ENCODE results near the gene DMWD.
"Not testable (repeated sequence)": the region's sequence is repeated elsewhere in the genome, so short reads cannot be mapped to it uniquely, and the experiment has no call there.

Gene DMWD

DNA sequence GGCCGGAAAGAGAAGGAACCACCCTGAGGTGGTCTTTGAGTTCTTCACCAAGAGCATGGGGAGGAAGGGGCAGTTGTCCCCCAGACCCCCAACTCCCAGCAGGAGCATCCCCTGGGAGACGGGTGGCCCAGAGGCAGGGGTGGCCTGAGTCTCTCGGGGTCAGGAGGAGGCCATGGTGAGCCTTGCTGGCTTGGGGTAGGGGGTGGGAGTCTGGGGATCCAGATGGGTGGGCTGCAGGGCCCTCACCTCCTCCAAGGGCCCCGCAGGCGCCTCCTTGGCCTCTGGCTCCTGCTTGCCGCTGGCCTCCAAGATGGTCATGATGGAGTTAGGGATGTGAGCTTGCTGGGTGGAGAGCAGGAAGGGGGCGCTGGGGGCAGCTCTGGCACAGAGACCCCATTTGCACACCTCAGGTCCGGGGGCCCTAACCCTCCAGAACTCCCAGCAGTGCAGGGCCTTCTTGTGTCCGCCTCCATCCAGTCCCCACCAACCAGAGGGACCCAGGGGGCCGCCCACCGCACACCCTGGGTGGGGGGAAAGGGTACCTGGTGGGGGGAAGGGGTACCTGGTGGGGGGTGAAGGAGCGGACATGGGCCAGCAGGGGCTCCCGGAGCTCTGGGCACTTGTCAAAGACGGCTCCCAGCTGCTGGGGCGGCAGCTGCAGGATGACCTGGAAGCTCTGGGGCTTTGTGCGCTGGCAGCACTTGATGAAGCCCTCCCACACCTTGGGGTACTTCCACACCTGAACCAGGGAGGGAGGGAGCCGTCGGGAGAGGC lies 23.8 kb upstream of the DMWD start:
- DNase-seq = no peak

DNA sequence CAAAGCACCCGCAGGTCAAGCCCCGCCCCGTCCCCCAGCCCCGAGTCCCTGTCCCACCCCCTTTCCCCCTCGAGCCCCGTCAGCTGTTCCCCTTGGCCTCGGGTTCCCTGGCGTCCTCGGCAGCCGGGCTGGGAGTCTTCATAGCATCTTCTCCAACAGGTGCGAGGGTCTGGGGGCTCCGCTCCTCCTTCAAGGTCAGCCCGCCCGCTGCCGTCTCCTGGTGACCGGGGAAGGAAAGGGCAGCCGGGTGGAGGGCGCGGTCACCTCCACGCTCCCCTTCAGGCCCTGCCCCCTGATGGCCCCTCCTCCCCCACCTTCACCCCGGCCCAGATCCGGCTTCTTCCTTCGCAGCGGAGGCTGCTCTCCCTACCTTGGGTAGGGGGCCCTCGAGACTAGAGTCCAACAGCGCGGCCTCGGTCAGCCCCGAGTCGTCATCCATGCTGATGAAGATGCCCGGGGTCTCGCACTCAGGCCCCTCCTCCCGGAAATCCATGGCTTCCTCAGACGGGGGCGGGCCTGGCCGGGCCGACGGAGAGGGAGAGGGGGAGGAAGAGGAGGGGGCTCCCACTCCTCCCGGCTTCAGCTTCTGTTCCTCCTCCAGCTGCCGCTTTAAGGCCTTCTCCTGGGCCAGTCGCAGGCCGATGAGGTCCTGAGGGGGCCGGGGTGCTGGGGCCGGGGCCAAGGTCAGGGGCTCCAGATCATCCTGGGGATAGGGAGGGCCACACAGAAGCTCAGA lies 23.0 kb upstream of the DMWD start:
- no peak for DNase-seq

DNA sequence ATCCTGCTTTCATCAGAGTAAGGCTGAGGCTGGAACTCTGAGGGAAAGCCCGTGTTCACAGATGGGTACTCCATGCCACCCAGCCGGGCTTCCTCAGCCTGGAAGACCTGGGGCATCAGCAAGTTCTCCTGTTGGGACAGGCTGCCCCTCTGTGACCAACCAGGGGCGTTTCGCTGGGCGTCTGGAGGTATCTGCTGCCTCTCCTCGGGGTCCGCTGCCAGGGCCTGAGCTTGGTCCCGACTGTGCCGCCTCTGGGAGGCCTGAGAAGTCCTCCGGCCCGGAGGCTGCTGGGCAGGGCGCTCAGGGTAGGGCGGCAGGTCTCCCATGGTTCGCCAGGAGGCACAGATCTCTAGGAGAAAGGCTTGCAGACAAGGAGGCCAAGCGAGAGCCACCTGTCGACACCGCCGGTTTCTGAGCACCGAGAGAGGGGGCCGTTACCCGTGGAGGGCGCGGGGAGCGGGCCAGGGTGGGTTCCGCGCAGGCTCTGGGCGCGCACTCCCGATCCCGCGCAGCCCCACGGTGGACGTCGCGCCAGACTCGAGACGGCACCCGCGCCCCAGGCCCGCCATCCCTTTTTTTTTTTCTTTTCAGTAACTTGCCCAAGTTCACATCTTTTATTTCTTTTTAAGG lies 22.3 kb upstream of the DMWD start, which contains the start of gene RSPH6A:
Gene RSPH6A, minus strand, starts transcription at position 458 of the 630 bp plus-strand sequence. Its CDS starts 132 bp downstream, at position 326.
- no peak for DNase-seq

DNA sequence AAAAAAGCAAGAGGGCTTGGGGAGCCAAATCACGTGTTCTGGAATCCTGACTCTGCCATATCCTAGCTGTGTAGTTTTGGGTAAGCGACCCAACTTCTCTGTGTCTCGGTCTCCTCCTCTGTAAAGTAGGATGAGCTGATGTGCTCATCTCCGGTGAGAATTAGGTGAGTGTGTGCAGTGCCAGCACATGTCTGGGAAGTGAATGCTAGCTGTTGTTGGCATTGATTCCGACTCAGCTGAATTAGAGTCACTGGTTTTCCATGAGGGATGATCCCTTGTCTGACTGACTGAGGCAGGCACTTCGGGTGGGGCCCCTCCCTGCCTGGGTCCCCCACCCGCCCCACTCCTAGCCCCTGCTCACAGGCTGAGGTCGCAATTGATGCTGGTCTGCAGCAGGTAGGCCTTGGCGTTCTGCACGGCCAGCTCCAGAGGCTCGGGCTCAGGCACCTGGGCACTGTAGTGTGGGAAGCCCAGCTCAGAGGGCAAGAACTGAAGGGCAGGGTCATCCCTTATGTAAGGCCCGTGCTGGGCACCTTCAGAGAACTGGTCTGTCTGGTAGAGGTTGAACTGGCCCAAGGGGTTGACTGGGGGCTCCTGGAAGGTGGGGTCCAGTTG lies 21.6 kb upstream of the DMWD start:
- DNase-seq = no peak

DNA sequence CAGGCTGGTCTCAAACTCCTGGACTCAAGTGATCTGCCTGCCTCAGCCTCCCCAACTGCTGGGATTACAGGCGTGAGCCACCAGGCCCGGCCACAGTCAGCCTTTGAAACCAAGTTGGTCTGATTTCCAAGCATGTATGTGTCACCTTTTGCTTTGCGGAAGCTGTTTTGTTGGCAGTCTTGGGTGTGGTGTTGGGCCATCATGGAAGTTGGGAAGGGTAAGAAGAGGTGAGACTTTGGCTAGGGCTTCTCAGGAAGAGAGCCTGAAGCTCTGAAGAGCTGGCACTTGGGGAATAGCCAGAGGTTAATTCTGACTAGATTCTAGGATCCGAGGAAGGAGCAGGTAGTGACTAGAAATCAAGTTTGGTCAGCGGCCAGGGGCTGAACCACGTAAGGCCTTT lies 19.7 kb upstream of the DMWD start:
- no peak for DNase-seq

DNA sequence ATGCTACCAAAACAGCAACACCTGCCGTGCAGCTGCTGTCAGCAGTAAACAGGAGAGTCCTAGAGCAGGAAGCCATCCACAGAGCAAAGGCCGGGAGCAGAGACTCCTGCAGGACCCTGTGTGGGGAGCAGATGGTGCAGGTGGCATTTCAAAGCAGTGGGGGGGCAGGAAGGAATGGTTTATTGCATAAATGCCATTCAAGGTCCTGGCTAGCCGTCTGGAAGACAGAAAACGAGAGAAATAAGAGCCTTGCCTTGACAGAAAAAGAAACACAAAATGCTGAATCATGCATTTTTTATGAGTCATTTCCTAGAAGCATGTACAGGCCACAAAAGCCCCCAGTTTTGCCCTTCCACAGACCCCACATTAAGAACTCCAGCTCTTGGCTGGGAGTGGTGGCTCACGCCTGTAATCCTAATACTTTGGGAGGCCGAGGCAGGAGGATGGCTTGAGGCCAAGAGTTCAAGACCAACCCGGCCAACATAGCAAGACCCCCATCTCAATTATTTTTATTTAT lies 17.1 kb upstream of the DMWD start:
- no peak for DNase-seq

DNA sequence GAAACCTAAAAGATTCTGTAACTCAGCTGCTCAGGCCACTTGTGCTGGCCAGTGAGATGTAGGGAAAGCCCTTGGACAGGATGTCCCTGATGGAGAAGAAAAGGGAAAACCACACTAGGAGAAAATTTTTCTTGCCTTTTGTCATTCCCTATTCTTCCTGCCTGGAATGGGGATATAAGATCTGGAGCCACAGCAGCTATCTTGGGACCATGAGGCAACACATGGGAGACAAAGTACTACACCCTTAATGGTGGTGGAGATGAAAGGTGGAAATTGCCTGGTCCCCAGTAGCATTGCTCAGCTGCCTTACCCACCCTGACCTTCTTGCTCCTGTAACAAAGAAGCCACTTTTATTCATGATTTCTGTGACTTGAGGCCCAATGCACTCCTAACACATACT lies 13.1 kb upstream of the DMWD start:
- no peak for DNase-seq

DNA sequence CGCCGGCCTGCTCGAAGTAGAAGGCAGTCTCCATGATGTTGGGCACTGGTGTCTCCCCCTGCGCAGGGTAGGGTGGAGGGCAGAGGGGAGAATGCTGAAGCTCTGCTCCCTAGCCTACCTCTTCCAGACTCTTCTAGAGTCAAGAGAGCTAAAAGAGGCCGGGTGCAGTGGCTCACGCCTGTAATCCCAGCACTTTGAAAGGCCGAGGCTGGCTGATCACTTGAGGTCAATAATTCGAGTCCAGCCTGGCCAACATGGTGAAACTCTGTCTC lies 12.2 kb upstream of the DMWD start:
- no peak for DNase-seq

DNA sequence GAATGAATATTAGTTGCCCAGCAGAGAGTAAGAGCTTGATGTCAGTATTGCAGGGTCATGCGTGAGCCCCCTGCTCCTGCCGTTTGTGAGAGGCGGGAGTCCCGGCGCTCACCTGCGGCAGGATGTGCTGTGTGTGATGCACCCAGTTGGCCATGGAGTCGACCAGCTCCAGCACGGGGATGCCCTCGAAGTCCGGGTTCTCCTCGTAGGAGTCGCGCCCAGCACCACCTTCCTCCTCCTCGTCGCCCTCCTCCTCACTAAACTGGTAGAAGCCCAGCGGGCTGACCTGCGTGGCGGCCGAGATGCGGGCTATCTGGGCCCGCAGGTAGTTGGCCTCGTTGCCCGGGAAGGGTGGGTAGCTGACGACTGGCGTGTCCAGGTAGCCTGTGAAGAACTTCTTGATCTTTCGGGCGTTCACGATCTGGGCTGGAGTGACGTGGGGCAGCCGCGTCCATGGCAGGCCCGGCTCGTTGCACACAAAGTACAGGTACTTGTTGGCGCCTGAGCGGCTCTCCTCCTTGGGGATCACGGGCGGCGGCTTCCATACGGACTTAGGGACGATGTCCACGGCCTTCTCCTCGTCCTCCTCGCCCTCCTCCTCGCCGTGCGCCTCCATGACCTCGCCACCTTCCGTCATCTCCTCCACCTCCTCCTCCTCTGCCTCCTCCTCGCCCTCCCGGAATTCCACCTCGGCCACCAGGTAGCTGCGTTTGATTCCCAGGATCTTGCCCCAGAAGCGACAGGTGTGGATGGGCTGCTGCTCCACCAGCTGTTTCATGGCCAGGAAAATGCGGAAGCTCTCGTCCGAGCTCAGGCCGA lies 11.7 kb upstream of the DMWD start:
- DNase-seq = no peak

DNA sequence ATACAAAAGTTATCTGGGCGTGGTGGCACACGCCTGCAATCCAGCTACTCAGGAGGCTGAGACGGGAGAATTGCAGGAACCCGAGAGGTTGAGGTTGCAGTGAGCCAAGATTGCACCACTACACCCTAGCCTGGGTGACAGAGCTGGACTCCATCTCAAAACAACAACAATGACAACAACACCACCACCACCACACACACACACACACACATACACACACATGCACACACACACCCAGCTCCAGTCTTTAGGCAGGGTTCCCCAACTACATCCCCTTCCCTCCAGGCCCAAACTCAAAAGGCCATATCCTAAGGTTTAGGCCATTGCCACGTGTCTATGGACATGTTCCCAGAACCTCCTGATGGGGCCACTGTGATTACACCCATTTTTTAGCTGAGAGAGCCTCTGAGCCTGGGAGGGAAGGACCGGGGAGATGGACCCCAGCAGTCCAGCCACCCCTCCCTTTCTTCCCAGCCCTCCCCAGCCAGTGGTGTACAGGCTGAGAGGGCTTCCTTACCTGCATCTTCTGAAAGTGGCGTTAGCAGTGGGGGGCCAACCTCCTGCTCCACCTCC lies 9.0 kb upstream of the DMWD start:
- DNase-seq = no peak

DNA sequence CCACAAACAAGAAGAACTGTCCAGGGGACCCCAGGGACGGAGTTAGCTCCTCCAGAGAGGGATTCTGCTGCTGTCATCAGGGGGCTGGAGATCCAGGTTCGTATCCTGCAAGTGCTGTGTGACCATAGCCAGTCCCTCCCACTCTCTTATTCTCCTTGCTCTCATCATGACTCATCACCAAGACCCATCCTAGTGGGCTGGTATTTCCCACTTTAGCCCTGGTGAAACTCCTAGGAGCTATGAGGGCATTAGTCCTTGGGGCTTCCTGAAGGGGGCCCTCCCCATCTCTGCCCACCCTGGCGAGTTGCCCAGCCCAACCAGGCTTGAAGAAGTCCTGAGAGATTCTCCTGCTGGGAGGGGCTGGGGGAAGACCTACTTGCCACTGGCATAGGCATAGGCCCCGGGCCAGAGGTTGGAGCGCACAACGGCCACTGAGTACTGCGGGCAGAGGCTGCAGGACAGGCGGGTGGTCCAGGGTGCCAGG lies 7.5 kb upstream of the DMWD start:
- DNase-seq = no peak

DNA sequence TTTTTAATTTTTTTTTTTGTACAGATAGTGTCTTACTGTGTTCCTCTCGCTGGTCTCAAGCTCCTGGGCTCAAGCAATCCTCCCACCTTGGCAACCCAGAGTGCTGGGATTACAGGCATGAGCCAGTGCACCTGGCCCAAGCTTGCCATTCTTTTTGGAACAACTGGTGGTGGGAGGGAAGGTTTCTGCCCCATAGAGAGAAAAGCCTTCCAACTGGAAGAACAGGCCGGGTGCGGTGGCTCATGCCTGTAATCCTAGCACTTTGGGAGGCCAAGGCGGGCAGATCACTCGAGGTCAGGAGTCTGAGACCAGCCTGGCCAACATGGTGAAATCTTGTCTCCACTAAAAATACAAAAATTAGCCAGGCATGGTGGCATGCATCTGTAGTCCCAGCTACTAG lies 6.9 kb upstream of the DMWD start:
- not testable (repeated sequence) for DNase-seq

DNA sequence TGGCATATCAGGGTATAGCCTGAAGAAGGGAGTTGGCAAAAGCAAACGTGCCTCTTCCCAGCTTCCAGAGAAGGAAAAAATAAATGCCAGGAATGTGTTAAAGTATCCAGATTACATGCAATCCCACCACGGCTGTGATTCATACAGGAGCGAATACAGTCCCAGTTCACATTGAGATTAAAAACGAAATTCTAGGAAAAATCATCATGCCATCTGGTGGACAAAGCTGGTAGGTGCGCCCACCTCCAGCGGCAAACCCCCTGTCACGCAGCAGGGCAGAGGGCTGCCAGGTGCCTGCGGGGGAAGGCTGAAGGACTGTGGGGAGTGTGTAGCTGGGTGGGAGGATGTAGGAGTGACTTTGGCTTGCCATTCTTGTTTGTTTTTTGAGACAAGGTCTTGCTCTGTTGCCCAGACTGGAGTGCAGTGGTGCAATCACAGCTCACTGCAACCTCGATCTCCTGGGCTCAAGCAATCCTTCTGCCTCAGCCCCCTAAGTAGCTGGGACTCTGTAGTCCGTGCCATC lies 6.4 kb upstream of the DMWD start:
- DNase-seq = no peak

DNA sequence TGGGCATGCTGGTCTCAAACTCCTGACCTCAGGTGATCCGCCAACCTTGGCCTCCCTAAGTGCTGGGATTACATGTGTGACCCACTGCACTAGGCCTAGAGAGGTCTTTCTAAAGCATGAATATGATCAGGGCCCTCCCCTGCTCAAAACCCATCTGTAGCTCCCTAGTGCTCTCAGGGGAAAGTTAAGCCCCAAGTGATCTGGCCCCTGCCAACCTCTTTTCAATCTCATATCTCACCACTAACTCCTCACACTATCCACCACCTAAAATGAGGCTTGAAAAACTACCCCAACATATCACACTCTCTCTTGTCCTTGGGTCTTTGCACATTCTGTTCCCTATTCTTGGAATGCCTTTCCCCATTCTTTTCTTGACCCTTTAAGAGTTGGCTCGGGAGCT lies 2.0 kb upstream of the DMWD start:
- DNase-seq = no peak

DNA sequence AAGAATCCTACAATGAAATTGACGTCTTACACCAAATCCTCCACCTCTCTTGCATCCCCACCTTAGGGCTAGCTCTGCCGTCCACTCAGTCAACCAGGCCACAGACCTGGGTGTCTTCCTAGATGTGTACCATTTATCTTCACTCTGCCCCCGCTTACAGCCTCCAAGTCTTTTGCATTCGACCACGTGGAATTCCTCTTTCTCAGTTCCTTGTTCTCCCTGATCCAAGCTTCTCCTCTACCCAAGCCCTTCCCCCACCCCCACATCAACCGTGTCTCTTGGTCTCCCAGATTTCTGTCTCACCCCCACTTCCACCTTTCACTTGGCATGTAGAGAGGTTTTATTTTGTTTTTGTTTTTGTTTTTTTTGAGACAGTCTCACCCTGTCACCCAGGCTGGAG lies 1.2 kb upstream of the DMWD start:
- DNase-seq = no peak

DNA sequence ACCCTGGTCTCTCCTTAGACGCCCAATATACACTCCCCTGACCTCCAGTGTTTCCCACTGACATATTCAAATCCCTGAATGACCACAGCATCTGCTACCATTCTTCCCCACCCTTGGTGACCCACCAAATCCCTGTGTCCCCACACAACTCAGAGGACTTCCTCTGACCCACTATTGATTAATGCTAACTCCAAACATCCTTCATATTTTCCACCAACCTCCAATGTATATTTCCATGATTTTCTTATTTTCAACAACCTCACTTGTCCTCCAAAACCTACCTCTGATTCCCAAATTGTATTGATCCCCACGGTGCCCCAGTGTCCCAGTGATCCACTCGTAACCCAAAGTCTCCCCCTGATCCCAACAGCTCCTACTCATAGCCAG lies 526 bp upstream of the DMWD start:
- DNase-seq = no peak

DNA sequence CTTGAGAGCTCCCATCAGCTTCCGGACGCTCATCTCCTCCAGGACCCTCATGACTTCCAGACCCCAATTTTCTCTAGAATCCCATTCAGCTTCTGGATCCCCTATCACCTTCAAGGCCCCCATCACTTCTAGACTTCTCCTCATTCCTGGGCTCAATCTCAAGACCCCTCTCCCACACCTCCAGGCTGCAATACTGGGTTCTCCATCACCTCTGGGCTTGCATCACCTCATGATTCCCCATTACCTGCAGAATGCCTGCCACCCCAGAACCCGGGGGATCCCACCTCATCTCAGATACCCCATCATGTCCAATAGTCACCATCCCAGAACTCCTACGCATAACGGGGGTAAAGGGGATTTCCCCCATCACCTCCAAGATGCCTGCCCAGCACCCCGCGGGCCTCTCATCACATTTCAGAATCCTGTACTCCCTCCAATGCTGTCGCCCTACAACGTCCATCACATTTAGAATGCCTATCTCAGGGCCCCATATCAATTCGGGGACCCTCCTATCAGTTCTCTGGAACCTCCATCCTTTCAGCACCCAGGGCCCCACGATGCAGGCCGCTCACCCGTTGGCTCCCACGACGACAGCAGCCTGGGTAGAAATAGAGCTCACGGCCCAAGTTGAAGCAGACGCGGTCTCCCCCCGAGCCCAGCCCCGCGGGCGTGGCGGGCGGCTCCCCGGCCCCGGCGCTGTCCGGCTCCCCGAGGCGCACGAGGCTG lies 738 bp downstream of the DMWD start:
- DNase-seq = no peak

DNA sequence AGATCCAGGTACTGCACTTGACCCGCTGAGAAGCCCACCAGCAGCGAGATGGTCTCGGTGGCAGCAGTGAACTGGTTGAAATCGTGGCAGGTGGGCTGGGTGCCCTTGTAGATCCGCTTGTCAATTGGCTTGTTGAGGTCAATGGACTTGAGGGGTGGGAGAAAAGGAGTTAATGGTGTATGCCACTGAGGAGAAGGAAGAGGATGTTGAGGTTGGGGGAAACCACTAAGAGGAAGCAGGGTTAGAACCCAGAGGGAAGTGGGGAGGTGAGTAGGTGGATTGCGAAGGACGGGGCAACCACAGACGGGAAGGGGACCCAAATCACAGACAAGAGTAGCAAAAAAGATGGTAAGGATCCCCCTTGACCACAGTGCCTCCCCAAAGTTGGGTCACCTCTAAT lies 1.7 kb downstream of the DMWD start:
- no peak for DNase-seq

DNA sequence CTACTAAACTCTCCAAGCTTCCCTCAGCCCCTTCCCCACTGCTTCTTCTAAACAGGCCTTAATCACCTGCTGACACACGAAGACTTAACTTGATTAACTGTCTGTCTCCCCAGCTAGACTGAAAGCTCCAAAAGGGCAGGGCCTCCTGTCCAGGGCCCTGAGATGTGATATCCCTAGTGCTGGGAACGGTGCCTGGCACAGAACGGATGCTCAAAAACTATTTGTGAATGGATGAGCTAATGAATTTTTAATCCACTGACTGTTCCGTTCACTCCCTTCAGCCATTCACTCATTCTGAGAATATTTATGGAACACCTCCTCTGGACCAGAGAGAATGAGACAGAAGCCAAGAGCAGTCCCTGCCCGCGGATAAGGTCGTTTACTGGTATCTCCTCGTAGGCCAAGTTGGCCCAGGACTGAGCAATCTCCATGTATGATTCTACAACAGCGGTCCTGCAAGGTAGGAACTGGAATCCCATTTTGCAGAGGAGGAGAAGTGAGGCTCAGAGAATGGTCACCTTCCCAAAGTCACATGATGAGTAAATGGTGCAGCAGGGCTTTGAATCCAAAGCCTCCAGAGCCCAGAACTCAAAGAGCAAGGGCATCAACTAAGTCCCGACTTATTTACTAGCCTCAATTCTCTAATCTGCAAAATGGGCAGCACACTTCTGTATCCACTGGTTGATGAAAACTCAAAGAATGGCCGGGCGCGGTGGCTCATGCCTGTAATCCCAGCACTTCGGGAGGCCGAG lies 3.4 kb downstream of the DMWD start:
- DNase-seq = no peak

DNA sequence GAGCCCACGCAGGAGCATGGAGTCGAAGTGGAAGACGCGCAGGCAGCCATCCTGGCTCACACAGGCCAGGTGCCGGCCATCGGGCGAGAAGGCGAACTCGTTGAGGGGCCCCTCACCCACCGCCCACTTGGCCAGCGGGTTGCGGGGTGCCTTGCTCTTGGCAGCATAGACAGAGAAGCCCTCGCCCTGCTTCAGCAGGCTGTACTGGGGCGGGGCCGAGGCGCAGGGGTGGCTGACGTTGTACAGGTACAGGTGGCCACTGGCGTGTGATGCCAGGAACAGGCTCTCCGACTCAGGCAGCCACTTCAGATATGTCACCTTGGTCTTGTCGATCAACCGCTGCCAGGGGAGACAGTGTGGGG lies 6.1 kb downstream of the DMWD start:
- no peak for DNase-seq

All from NCI-H446 treated with DMSO at 0.1 percent for 48 hours (cell line).